AG04449 (cell line): ENCODE results near the gene CEP63.

Experiments
- CTCF ChIA-PET: fragments of 350-600 bp; formaldehyde crosslinking; extraction: SDS; loops from one replicate; lab custom pipeline; 2021; ENCODE audit warnings: antibody characterized with exemption; lab: Yijun Ruan, JAX
- POLR2A ChIA-PET: fragments of 400-600, 350-600 bp; formaldehyde crosslinking; extraction: SDS; loops from one replicate; lab custom pipeline; 2020; ENCODE audit warnings: antibody characterized with exemption, inconsistent platforms; lab: Yijun Ruan, JAX
- DNase-seq: peaks from one replicate; pipeline ENCODE4 v3.0.0-alpha.2; 2010; ENCODE audit warnings: low read depth, low spot score
- H3K4me3 ChIP-seq: 2 replicates; pipeline ENCODE4 v1.5.1; 2011; ENCODE audit warnings: low read depth, mild to moderate bottlenecking, control low read depth, low read length
- TF ChIP-seq, protein P1 (sequence below): IDR thresholded peaks from one replicate; pipeline ENCODE4 v1.5.1; 2011; ENCODE audit warnings: mild to moderate bottlenecking, moderate library complexity, low read length, control low read depth, inconsistent platforms; ENCODE audit not compliant: insufficient read depth; ENCODE audit errors: missing control alignments

The CEP63 gene

DNA sequence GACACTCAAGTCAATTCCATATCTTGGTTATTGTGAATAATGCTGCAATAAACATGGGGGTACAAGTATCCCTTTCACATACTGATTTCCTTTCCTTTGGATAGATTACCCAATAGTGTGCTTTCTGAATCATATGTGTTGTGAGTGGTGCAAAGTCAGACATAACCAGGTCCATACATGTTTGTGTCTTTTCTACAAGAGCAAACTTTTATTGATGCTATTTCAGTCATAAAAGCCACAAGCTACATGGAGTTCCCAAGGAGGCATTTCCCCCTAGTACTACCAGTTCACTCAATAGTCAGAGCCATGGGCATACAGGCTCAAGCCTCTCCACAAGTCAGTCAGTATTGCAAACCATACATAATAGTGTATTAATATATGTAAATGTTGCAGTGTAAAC lies 10.1 kb downstream of the CEP63 start:
- no peak overlapping the region for H3K4me3 ChIP-seq
- POLR2A ChIA-PET, result no interaction called here
- CTCF ChIA-PET, result interaction anchor here (1.0 to 8.4 kb wide), 4 partner anchors 13 to 566 kb away, joined by 3 to 83 read pairs (median 6); no protein-coding TSS in a partner anchor
- TF ChIP-seq, protein P1, sequence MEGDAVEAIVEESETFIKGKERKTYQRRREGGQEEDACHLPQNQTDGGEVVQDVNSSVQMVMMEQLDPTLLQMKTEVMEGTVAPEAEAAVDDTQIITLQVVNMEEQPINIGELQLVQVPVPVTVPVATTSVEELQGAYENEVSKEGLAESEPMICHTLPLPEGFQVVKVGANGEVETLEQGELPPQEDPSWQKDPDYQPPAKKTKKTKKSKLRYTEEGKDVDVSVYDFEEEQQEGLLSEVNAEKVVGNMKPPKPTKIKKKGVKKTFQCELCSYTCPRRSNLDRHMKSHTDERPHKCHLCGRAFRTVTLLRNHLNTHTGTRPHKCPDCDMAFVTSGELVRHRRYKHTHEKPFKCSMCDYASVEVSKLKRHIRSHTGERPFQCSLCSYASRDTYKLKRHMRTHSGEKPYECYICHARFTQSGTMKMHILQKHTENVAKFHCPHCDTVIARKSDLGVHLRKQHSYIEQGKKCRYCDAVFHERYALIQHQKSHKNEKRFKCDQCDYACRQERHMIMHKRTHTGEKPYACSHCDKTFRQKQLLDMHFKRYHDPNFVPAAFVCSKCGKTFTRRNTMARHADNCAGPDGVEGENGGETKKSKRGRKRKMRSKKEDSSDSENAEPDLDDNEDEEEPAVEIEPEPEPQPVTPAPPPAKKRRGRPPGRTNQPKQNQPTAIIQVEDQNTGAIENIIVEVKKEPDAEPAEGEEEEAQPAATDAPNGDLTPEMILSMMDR, result no peak
- DNase-seq, result no peak

DNA sequence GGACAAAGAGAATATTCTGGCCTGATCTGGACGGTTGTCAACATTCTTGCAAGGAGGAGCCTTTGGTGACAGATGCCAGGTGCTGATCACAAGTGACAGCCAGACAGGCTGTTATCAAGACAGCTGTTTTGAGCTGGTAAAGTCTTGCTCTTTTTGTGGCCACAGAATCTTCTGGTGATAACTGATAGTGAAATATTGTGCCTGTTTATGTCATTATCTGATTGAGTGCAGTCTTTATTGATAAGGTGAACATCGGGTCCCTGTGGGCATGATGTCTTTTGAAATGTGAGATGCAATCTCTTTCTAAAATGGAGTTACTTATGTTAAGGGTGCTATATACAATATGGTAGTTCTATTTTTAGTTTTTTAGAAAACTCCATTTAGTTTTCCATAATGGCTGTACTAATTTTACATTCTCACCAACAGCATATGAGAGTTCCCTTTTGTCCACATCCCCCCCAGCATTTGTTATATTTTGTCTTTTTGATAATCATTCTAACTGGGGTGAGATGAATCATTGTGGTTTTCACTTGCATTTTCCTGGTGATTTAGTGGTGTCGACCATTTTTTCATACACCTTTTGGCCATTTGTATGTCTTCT lies 10.7 kb downstream of the CEP63 start:
- TF ChIP-seq, protein P1, result no peak
- DNase-seq, result no peak
- ChIA-PET POLR2A (no interaction called here), CTCF (interaction anchor here (1.0 to 8.4 kb wide), 3 partner anchors 14 to 566 kb away, joined by 3 to 83 read pairs (median 3); no protein-coding TSS in a partner anchor)
- H3K4me3 ChIP-seq, result no peak overlapping the region

DNA sequence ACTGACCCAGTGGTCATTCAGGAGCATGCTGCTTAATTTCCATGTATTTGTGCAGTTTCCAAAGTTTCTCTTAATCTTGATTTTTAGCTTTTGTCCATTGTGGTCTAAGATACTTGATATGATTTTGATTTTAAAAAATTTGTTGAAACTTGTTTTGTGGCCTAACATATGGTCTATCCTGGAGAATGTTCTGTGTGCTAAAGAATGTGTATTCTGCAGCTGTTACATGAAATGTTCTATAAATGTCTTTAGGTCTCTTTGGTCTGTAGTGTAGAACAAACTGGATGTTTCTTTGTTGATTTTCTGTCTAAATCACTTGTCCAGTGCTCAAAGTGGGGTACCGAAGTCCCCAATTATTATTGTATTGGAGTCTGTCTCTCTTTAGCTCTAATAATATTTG lies 17.4 kb downstream of the CEP63 start:
- no peak overlapping the region for H3K4me3 ChIP-seq
- CTCF ChIA-PET, result interaction anchor here (0.7 to 2.1 kb wide), 5 partner anchors 9 to 194 kb away, joined by 3 to 8 read pairs (median 3); no protein-coding TSS in a partner anchor
- TF ChIP-seq, protein P1, result no peak
- POLR2A ChIA-PET, result interaction anchor here (0.7 kb wide), 1 partner anchor 133 kb away, joined by 3 read pairs; no protein-coding TSS in a partner anchor
- no peak for DNase-seq

DNA sequence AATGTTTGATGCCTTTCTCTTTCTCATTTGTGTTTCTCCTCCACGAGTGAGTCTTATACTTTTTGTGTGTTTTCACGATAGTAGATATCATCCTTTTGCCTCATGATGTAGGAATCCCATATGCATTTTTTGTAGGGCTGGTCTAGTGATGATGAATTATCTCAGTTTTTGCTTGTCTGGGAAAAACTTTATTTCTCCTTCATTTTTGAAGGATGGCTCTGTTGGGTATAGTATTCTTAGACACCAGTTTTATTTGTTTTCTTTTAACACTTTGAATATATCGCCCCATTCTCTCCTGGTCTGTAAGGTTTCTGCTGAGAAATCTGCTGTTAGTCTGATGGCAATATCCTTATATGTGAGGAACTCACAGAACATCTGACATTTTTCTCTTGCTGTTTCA lies 18.3 kb downstream of the CEP63 start:
- H3K4me3 ChIP-seq, result no peak overlapping the region
- TF ChIP-seq, protein P1, result no peak
- ChIA-PET CTCF (interaction anchor here (1.2 to 2.1 kb wide), 2 partner anchors 11 to 17 kb away, joined by 3 to 8 read pairs; no protein-coding TSS in a partner anchor), POLR2A (no interaction called here)
- no peak for DNase-seq

DNA sequence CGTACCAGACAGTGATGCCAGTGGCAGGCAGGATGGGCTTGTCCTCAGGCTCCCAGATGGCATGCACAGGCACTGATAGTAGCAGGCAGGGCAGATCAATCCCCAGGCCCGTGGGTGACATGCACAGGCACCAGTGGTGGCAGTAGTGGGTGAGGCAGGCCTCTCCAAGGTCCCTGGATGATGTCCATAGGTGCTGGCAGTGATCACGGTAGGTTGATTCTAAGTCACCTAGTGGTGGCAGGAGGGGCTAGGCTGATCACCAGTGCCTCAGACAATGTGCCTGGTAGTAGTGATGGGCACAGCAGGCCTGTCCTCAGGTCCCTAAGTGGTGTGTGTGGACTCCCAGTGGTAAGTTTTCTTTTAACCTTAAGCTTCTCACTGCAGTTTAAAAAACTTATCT lies 19.6 kb downstream of the CEP63 start:
- CTCF ChIA-PET, result interaction anchor here (1.0 to 1.8 kb wide), 4 partner anchors 9 to 271 kb away, joined by 3 to 8 read pairs (median 6); no protein-coding TSS in a partner anchor
- no peak overlapping the region for H3K4me3 ChIP-seq

DNA sequence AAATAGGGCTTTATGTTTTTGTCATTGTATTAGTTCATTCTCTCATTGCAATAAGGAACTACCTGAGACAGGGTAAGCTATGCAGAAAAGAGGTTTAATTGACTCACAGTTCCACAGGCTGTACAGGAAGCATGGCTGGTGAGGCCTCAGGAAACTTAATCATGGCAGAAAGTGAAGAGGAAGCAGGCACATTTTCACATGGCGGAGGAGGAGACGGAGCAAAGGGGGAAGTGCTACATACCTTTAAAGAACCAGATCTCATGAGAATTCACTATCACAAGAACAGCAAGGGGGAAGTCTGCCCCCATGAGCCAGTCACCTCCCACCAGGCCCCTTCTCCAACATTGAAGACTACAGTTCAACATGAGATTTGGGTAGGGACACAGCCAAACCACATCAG lies 25.6 kb downstream of the CEP63 start:
- CTCF ChIA-PET, result no interaction called here

More for the DNA sequence above, 19.6 kb downstream of the CEP63 start:
- no peak for DNase-seq
- TF ChIP-seq, protein P1, result no peak
- POLR2A ChIA-PET, result no interaction called here

More for the DNA sequence above, 25.6 kb downstream of the CEP63 start:
- H3K4me3 ChIP-seq, result no peak overlapping the region
- TF ChIP-seq, protein P1, result no peak
- DNase-seq, result no peak
- POLR2A ChIA-PET, result no interaction called here
